Stimulated activated CD4-positive, alpha-beta T cell treated with anti-CD3 and anti-CD28 coated beads, Interleukin-15, amount 100 ng/mL, for 24 hours (primary cell): Measurements from ENCODE around the gene ZNF277.

Source experiments
- DNase-seq: peaks from one replicate; pipeline ENCODE4 v3.0.0-alpha.2; 2020

The ZNF277 gene

DNA sequence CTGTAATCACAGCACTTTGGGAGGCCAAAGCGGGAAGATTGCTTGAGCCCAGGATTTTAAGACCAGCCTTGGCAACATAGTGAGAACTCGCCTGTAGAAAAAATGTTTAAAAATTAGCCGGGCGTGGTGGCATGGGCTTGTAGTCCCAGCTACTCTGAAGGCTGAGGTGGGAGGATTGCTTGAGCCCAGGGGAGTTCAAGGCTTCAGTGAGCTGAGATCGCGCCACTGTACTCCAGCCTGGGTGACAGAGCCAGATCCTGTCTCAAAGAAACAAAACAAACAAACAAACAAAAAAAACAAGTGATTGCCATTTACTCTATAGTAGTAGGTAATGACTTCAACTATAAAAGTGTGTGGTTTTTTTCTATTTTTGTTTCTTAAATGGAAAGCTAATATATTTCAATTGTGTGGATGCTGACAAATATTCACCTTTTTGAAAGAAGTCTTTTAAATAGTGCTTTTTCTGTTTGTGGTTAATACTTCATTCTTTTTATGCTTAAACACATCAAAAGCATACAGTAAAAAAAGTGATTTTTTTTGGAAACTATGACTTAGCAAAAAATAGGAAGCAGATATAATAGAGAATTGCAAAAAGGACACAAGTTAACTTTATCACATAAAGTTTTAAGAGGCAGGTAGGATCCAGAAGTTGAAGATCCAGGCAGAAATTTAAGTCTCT is 48.4 kb downstream of the ZNF277 start:
- no peak for DNase-seq

DNA sequence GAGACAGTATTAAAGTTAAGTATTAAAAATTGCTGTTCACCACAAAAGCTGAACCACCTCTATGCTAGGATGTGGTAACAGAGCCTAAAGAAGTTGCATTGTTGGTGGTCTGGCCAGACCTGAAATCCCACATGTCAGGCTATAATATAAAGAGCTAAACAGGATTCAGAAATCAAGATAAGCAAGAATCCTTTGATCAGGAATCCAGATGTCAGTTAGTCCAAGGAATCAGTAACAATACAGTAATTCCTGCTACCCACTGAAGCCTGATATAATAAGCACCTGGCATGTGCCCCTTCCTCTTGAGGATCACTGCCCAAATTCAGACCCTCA is 48.9 kb downstream of the ZNF277 start:
- no peak for DNase-seq

DNA sequence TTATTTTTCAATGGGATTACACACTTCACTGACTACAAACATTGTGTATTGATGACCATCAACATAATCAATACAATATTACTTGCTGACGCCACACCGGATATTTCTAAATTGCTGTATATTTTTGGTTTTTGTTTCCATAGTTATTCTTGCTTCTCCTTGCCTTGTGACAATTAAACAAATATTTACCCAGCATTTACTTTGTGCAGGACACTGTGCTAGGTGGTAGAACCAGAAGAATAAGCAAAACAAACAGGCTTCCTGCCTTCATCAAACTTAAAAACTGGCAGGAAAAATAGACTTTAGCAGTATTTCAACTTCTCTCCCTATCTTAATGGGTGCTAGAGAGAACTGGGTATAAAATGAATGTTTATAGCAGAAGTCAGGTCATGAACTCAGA is 50.6 kb downstream of the ZNF277 start:
- DNase-seq = no peak

DNA sequence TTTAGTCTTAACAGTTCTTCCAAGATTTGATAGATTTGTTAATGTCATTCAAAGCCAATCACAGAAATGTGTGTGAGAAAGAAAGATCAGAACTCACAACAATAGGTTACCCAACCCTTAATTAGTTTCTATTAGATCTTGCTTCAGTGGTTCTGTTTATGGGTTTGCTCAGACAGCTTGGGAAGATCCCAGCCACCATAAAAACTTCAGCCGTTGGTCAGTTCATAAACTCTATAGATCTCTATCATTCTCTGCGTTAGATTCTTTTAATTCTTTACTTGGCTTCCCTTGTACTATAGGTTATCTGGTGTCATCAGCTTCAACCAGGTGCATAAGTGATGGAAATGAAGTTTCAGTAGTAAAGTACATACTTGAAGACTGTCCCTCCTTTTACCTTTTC is 54.4 kb downstream of the ZNF277 start:
- DNase-seq = no peak

DNA sequence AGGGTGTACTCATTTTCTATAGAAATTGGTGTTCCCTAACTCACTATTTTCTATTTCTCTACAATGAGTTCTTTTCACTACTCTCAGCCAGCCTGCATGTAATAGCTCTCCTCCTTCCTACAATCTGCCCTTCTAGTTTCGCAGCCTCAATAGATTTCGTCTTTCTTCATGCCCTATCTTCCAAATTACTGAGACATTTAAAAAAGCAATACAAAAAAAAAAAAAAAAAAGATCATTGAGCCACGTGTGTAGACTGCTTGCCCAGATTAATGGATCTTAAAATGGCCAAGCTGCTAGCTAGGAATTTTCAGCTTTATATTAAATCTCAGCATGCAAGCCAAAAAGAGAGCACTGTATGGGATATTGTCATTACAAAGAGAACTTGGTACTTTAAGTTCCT is 55.5 kb downstream of the ZNF277 start:
- DNase-seq = no peak

DNA sequence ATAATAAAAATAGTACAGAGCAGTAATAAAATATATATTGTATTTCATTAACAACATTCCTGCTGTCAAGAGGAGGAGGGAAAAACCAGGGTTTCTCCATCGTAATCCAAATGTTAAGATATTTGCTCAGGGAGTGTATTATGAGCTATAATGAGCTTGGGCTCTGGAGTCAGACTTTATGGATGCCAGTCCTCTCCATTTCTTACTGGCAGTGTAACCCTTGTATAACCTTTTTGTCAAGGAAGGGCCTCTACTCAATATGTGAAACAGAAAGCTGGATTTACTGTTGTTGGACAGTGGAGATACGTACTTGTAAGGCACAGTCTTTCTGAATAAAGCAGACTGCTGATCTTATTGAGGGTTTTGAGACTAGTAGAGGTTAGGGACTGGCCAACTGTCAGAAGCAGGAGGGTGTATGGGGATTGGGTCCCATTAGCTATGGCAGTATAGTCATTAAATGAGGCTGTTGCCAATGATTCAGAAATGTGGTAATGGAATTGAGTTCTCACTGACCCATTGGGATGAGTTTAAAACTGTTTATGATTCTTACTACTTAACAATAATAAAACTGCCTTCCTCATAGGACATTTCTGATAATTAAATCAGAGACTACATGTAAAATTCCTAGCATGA is 56.5 kb downstream of the ZNF277 start:
- no peak for DNase-seq

DNA sequence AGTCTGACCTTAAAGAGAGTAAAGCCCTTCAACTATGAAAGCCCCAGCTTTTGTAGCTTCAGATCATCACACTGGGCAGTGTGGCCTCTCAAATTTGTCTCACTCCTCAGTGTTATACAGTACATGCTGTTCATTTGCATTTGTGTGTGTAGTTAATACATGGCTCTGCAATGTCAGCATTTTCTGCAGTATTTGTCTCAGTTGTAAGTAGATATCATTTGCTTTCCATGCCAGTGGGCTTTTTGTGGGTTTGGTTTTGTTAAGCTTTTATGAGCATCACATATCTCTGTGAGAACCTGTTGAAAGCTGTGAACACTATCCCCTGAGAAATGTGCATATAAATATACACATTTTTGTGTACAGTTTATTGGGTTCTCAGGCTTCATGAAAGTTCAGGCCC is 57.0 kb downstream of the ZNF277 start:
- DNase-seq = no peak

DNA sequence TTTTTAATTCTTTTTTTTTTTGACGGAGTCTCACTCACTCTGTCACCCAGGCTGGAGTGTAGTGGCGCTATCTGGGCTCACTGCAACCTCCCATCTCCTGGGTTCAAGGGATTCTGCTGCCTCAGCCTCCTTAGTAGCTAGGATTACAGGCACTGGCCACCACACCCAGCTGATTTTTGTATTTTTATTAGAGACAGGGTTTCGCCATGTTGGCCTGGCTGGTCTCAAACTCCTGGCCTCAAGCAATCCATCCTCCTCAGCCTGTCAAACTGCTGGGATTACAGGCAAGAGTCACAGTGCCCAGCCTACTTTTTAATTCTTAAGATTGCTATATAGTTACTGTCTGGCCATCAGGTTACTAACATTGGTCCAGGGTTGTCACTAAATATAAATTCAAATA is 59.6 kb downstream of the ZNF277 start:
- DNase-seq = no peak

DNA sequence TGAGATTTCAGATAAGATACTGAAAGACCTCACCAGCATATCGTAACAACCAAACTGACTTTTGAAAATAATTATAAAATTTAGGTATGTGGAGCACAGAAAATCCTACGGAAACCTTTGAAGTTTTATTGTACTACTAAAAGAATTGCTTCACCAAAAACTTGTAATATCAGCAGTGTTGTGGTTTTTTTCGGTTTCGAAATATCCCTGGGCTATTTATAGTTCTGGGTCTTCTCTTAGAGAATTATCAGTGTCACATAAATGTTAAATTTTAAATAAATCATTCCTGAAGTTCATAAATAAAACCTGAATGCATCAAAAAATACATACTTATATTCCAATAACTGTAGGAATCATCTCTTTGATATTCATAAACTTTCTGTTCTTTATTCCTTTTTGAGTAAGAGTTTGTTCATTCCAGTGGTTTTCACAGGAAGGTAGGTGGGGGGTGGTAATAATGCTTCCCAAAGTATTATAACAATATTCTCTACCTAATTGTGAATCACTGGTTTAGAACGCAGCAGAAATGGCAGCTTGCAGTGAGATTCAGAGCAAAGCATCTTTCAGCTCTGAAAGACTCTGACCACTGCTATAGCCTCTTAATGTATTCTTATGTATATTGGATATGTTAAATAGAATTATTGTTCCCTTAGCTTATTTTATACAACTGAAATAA is 60.2 kb downstream of the ZNF277 start:
- DNase-seq = no peak

DNA sequence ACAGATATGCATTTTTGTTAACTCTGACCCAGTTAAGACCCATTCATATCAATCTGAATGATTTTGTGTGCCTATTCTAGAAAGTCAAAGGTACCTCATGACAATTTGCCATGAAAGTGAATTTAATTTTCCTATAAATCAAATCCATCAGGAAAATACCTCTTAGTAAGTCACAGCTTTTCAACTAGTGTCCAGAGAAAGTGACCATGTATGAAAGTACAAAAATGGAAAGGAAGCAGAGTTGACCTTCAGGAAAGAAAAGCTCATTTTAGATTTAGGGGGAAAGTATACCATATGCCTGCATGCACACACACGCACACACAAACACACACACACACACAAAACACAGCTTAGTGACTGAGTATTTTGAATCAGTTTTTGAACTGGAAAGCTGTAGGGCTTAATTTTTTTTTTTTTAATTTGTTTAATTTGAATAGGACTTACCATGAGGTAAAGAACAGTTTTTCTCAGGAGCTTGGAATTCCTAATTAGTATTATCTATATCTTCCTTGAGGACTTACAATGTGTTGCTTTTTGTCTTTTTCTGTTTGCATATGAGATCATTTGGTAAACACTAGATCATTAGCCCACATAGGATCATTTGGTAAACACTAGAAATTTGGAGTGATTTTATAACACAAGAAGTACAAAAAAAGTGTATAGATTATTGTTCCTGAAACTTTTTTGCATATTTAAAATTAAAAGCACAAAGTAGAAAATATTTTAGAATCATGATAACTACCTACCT is 61.6 kb downstream of the ZNF277 start:
- DNase-seq = no peak

DNA sequence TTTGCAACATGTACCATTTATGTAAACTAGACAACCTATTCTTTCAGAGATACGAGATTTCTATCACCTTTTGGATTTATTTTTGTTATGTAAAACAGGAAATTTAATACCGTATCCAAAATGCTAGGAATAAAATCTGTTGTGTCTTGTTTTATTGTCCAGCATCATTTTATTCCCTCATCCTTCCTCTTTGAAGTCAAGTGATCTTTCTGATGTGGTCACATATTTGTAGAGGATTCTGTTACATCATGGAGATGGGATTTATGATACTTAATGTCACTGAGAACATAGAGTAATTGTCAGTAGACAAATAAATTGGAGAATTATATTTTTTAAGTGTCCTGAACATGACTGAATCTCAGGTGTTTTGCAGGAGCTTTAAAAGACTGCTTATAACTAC is 64.7 kb downstream of the ZNF277 start:
- no peak for DNase-seq

DNA sequence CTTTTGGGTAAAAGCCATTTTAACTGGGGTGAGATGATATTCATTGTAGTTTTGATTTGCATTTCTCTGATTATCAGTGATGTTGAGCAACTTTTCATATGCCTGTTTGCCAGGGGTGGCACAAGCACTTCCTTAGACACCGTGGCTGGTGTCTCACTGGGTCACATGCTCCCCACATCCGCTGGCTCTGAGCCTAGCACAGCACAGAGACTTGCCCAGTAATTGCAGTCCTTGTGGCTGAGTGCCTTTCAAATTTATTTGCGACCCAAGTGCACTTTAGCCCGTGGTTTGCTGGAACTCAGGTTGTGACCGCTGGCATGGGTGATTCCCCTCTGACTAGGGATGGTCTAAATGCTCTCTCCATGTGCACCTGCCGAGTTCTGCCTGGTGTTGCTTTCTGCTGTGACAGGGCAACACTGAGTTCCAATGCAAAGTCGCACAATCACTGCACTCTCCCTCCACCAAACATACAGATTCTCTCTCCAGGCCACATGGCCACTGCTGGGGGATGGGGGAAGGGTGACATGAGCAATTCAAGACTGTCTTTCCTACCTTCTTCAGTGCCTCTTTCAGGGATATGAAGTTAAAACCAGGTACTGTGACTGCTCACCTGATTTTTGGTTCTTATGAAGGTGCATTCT is 66.5 kb downstream of the ZNF277 start:
- DNase-seq = peak; percentile 5

DNA sequence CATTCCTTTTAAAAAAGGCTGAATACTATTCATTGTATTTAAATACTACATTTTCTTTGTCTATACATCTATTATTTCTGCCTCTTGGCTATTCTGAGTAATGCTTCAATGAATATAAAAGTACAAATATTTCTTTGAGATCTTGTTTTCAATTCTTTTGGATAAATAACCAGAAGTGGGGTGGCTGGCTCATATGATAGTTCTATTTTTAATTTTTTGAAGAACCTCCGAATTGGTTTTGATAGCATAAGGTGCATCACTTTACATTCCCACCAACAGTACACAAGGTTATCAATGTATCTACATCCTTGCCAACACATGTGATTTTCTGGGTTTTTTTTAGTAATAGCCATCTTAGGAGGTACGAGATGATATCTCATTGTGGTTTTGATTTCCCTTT is 72.5 kb downstream of the ZNF277 start:
- no peak for DNase-seq

DNA sequence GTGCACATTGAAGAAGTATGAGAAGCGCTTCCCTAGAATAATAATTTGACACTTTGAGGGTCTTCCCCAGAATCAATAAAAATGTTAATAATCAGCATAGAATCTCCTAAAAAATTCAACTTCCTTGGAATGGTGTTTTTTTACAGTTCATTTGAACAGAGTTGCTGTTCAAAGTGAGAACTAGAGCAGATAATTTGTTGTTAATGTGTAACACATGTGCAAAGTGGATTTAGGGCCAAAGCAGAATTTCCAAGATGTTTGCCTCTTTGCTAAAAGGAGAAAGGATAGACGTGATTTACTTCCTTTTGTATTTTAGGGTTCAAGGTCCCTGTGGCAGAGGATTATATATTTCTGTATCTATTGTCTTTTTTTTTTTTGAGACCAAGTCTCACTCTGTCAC is 73.8 kb downstream of the ZNF277 start:
- DNase-seq = no peak

DNA sequence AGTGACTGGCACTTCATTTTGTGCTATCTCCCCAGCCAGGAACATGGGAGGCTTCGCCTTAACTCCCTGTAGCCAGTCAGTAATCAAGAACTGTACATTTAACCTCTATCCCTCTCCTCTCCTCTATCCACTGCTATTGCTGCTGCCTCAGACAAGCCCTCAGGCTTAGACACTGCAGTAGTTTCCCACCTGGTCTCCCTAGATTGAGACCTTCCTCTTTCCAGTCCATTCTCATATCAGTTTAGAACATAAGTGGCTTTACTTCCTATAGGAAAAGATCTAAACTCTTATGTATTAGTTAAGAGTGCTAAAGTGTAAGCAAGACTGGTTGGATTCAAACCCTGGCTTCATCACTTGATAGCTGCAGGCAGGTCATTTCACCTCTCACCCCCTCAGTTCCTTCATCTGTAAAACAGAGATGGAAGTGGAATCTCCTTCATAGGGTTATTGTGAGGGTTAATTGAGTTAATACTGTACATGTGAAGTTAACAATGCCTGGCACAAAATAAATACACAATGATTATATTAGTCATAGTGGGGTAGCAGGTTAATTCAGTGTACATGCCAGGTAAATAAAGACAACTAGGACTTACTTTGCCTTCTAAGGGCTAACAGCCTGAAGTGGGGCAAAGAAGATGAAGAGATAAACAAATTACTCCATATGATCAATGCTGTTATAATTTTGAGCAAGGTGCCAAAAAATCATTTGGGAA is 76.1 kb downstream of the ZNF277 start:
- no peak for DNase-seq

DNA sequence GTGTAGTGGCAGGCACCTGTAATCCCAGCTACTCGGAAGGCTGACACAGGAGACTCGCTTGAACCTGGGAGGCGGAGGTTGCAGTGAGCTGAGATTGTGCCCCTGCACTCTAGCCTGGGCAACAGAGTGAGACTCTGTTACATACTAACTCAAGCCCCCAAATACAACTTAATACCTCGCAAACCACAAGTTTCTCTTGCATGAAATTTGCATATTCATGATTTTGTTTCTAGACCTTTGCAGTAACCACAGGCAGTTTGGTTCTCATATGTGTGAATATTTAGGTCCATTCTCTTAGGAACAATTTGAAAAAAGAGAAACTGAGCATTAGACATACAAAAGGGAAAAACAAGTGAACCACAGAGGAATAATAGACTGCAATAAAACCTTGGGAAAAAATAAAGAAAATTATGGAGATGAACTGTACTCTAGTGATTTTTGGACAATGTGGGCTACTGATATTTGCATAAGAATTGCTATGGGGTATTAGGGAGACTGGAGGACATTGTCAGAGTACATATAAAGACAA is 77.0 kb downstream of the ZNF277 start:
- no peak for DNase-seq

DNA sequence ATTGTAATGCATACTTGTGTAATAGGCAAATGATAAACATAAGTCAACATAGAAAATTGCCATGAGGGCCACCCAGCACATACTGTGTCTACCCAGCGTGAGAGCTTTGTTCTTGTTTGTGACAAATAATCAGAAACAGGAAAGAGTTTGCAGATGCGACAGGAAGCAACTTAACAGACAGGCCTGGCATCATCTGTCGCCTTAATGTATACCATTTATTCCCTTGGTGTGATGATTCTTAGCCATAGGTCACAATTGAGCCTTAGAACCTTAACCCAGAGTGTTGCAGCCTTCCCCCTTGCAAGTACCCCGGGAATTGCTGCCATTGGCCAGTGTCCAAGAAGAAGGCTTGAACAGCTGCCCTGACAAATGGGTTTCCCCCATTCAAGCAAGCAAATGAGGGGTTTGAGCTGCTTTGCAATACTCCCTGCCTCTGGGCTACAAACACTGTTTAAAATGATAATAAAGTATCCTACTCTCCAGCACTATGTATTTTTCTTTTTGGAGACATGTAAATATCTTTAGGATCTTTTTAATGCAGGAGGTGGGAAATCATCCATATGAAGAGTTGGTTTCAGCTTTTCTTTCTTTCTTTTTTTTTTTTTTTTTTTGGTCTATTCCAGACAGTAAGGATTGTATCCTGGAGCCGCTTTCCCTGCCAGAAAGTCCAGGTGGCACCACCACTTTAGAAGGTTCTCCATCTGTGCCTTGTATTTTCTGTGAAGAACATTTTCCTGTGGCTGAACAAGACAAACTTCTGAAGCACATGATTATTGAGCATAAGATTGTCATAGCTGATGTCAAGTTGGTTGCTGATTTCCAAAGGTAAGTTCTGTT is 80.0 kb downstream of the ZNF277 start:
- no peak for DNase-seq

DNA sequence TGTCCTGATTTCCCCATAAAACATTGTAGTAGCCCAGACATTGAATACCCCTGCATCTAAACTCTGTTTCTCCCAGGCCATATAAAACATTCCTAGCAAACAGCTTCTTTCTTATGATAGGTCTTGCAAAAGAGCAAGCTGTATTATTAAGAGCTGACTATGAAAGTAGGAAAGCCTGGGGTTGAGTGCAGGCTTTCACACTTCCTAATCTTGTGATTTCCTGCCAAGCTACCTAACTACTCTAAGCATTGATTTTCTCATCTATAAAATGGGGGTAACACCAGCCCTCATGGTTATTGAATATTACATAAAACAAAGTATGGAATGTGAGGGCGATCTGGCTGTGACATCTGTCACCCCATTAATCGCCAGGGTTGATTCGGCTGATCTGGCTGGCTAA is 81.8 kb downstream of the ZNF277 start:
- no peak for DNase-seq

DNA sequence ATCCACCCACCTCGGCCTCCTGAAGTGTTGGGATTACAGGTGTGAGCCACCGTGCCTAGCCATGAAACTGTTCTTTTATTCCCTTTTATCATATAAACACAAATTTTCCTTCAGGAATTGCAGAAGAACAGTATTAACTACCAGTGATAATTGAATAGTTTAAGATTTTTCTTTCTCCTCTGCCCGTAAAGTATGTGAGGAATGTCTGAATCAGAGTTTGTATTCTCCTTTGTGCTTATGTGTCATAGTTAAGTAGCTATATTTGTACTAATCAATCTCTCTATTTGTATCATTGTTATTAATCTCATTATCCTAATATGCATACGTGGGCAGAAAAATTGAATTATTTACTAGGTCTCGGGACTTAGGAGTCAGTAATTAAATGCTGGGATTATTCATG is 83.6 kb downstream of the ZNF277 start:
- DNase-seq = no peak

DNA sequence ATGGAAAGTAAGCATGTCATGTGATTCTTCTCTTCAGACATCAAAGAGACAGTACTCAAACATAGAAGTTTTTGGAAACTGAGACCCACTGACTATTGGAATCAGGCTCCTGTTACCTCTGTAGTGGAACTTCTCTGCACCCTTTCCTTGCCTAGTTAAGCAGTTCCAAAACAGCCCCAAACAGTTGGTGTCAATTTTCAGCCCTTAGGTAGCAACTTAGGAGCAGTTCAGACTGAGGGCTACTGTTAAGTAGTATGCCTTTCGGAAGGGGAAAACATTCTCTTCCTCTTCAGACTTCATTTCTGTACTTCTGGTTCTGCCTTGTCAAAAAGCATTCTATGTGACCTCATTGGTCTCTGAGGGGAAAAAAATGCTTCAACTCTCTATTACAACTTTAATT is 85.7 kb downstream of the ZNF277 start:
- DNase-seq = no peak

DNA sequence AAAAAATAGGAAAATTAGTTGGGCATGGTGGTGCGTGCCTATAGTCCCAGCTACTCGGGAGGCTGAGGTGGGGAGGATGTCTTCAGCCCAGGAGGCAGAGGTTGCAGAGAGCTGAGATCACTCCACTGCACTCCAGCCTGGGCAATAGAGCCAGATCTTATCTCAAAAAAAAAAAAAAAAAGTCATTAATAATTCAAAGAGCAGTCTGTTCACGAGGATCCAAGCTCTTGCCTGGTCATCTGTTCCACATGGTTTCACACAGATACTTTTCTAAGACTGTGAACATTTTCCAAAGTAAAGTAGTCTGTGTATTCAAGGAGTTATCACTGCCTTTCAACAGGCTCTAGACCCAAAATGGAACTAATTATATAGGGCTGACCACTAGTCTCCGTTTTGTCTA is 86.9 kb downstream of the ZNF277 start:
- DNase-seq = no peak

DNA sequence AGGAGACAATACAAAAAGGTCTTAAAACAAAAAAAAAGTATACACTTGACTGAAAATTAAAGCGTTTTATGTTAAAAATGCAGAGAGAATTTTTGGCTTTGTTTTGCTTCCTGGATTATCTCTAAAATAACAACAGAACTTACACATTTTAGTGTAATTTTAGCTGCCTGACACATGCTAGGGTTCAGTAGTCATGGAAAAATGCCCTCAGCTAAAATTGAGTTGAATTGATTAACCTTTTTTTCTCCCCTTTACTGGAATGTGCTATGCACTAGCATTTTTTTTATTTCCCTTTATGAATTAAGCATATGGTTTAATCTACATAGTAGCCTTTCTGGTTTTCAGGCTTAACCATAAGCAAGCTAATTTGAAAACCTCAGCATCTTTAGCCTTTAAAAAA is 89.9 kb downstream of the ZNF277 start:
- no peak for DNase-seq
